GM23338 (cell line): Measurements from ENCODE around the gene STK32C. TPM values are rescaled to one million over a fixed set of nuclear protein-coding genes. Genes with fewer than 3 reads are reported as not detected.

Source experiments
- ATAC-seq: fragments of 200-7000 bp; cut with Tn5 transposase; 3 replicates; pipeline ENCODE4 v1.9.1; 2020
- DNase-seq: peaks from one replicate; pipeline ENCODE4 v3.0.0-alpha.2; 2015; ENCODE audit warnings: low spot score
- H2AFZ ChIP-seq: fragments of 200-600 bp; sonication (generic); 2 replicates; pipeline ENCODE4 v1.8.0; 2016; ENCODE audit warnings: antibody characterized with exemption, mild to moderate bottlenecking, moderate library complexity
- H3F3A ChIP-seq: fragments of 200-600 bp; sonication (generic); replicated peaks from 2 replicates; pipeline ENCODE4 v1.8.0; 2017; ENCODE audit warnings: antibody characterized with exemption, mixed run types, low read depth
- H3K27ac ChIP-seq: fragments of 200-600 bp; sonication (generic); 2 replicates; pipeline ENCODE4 v1.6.1; 2016; ENCODE audit warnings: low read depth
- H3K27me3 ChIP-seq: fragments of 200-600 bp; sonication (generic); 2 replicates; pipeline ENCODE4 v1.8.0; 2016; ENCODE audit warnings: mild to moderate bottlenecking, mixed run types, moderate library complexity; ENCODE audit not compliant: insufficient read depth
- H3K36me3 ChIP-seq: fragments of 200-600 bp; sonication (generic); 2 replicates; pipeline ENCODE4 v1.8.0; 2016; ENCODE audit warnings: mild to moderate bottlenecking; ENCODE audit not compliant: insufficient read depth
- H3K4me1 ChIP-seq: fragments of 200-600 bp; sonication (generic); 2 replicates; pipeline ENCODE4 v1.8.0; 2016; ENCODE audit warnings: mild to moderate bottlenecking, moderate library complexity; ENCODE audit not compliant: insufficient read depth
- H3K4me2 ChIP-seq: fragments of 200-600 bp; sonication (generic); 2 replicates; pipeline ENCODE4 v1.7.1; 2017; ENCODE audit warnings: mixed run types
- H3K4me3 ChIP-seq: fragments of 200-600 bp; sonication (generic); 2 replicates; pipeline ENCODE4 v1.6.1; 2016; ENCODE audit warnings: mixed run types
- H3K79me2 ChIP-seq: fragments of 200-600 bp; sonication (generic); replicated peaks from 2 replicates; pipeline ENCODE4 v1.8.0; 2017; ENCODE audit warnings: mild to moderate bottlenecking; ENCODE audit not compliant: insufficient read depth
- H3K9me2 ChIP-seq: fragments of 200-600 bp; sonication (generic); 2 replicates; pipeline ENCODE4 v1.8.0; 2017; ENCODE audit not compliant: insufficient read depth
- H4K20me1 ChIP-seq: fragments of 200-600 bp; sonication (generic); replicated peaks from 2 replicates; pipeline ENCODE4 v1.8.0; 2017; ENCODE audit warnings: mild to moderate bottlenecking; ENCODE audit not compliant: insufficient read depth
- H3K27ac Mint-ChIP-seq: 2 replicates; pipeline ENCODE4 v1.8.0; 2020; ENCODE audit warnings: inconsistent platforms, mild to moderate bottlenecking, moderate library complexity, mixed read lengths
- H3K27me3 Mint-ChIP-seq: 3 replicates; pipeline ENCODE4 v1.8.0; 2022; ENCODE audit warnings: low read depth, mild to moderate bottlenecking, moderate library complexity, mixed read lengths, inconsistent platforms; ENCODE audit not compliant: insufficient read depth, poor library complexity
- H3K36me3 Mint-ChIP-seq: 3 replicates; pipeline ENCODE4 v1.8.0; 2021; ENCODE audit warnings: low read depth, mild to moderate bottlenecking, inconsistent platforms, moderate library complexity, mixed read lengths
- H3K4me1 Mint-ChIP-seq: 3 replicates; pipeline ENCODE4 v1.8.0; 2020; ENCODE audit warnings: mild to moderate bottlenecking, inconsistent platforms, mixed read lengths
- H3K4me3 Mint-ChIP-seq: 3 replicates; pipeline ENCODE4 v1.8.0; 2021; ENCODE audit warnings: moderate library complexity, mild to moderate bottlenecking, inconsistent platforms, mixed read lengths
- H3K9me3 Mint-ChIP-seq: 3 replicates; pipeline ENCODE4 v1.8.0; 2020; ENCODE audit warnings: moderate library complexity, mild to moderate bottlenecking, inconsistent platforms, mixed read lengths
- CREB1 ChIP-seq: fragments of 250-450 bp; sonication (Bioruptor Pico); IDR thresholded peaks from 2 replicates; pipeline ENCODE4 v1.5.0; 2020; ENCODE audit warnings: low read depth, mild to moderate bottlenecking, moderate library complexity
- CTCF ChIP-seq, 2 experiments: fragments of 200-600 bp in 1 of 2; sonication (generic) in 1 of 2; conservative IDR thresholded peaks; 2 replicates each; pipeline versions ENCODE4 v1.5.1 to v1.6.1; 2016 to 2017; ENCODE audit warnings: antibody characterized with exemption in 2 of 2, low read depth in 2 of 2, mild to moderate bottlenecking in 2 of 2, moderate library complexity in 1 of 2
- EZH2phosphoT487 ChIP-seq: fragments of 200-600 bp; sonication (generic); IDR thresholded peaks from one replicate; pipeline ENCODE4 v1.8.1; 2018; ENCODE audit warnings: antibody characterized with exemption; ENCODE audit not compliant: unreplicated experiment
- JUNB ChIP-seq: IDR thresholded peaks from one replicate; pipeline ENCODE4 v1.6.1; 2016; ENCODE audit warnings: antibody characterized with exemption; ENCODE audit not compliant: unreplicated experiment
- NANOG ChIP-seq: IDR thresholded peaks from 2 replicates; pipeline ENCODE4 v1.6.1; 2016; ENCODE audit warnings: antibody characterized with exemption, borderline replicate concordance
- STAT1 ChIP-seq: IDR thresholded peaks from one replicate; pipeline ENCODE4 v1.6.1; 2016; ENCODE audit warnings: antibody characterized with exemption; ENCODE audit not compliant: unreplicated experiment
- ZNF114 ChIP-seq: fragments of 250-450 bp; sonication (Bioruptor Pico); IDR thresholded peaks from 2 replicates; pipeline ENCODE4 v1.5.0; 2020; ENCODE audit warnings: mild to moderate bottlenecking, moderate library complexity
- ZNF462 ChIP-seq: fragments of 250-450 bp; sonication (Bioruptor Pico); IDR thresholded peaks from 2 replicates; pipeline ENCODE4 v1.5.0; 2020; ENCODE audit warnings: mild to moderate bottlenecking, moderate library complexity
- polyA plus RNA-seq: library from polyadenylated mRNA; unstranded; fragments of >200 nt; fragmentation: Nextera tagmentation; extraction: Ambion mirVana; gene quantifications from 2 replicates; pipeline ENCODE4 v1.2.1, GENCODE V29; 2016
- total RNA-seq: library from RNA; depleted of rRNA; stranded (reverse); fragments of >200 nt; shearing (Covaris generic); gene quantifications from 2 replicates; pipeline ENCODE4 v1.2.3, GENCODE V29; 2014

Gene STK32C
- total and polyA plus RNA-seq, 2 experiments from 2014 or later: 10.2 to 20.5 TPM

- Mint-ChIP-seq H3K4me1 (peaks cover 5% of the 10 kb centered on the region; the same call in 2 of the 3 replicates), H3K27me3 (peaks cover 1% of the 10 kb centered on the region), H3K27ac (no peak overlapping the region), H3K36me3 (peaks cover 25% of the 10 kb centered on the region), H3K4me3 (no peak overlapping the region), H3K9me3 (no peaks in the 10 kb centered on the region)
- Histone ChIP-seq H2AFZ (no peak overlapping the region), H3K4me3 (no peak overlapping the region), H3K27ac (no peak overlapping the region), H3K36me3 (no peaks in the 10 kb centered on the region), H3K4me1 (no peaks in the 10 kb centered on the region), H3K9me2 (no peaks in the 10 kb centered on the region), H3K4me2 (no peak overlapping the region), H3K79me2 (peaks cover 14% of the 10 kb centered on the region; the same call in 1 of the 2 replicates), H4K20me1 (no peaks in the 10 kb centered on the region), H3F3A (no peaks in the 10 kb centered on the region), H3K27me3 (no peaks in the 10 kb centered on the region)
- ATAC-seq (no peak; the same call in 2 of the 3 replicates), DNase-seq (peak; percentile 28)
- TF ChIP-seq CTCF (conservative IDR thresholded peaks at IDR 0.05; ENCODE audit: low read depth in 2 of 2): no peak
- TF ChIP-seq EZH2phosphoT487: no peak
- no peak for TF ChIP-seq ZNF114 (CRISPR knock-in tag)
- TF ChIP-seq ZNF462: no peak
- no peak for TF ChIP-seq NANOG
- TF ChIP-seq CREB1 (CRISPR knock-in tag): no peak
- TF ChIP-seq STAT1: no peak
- no peak for TF ChIP-seq JUNB
These were observed 14.9 kb upstream of the STK32C start for GRCh38 chr10:132322586-132323048.
